ENCODE data around the gene GRHL1. TPM values are rescaled to one million over a fixed set of nuclear protein-coding genes. Genes with fewer than 3 reads are reported as not detected.
A peak's percentile ranks its signal among the peaks of the same experiment; 100 is the strongest.

The GRHL1 gene
- total RNA-seq, 1 experiment from 2014 or later, result 2.5 TPM

DNA sequence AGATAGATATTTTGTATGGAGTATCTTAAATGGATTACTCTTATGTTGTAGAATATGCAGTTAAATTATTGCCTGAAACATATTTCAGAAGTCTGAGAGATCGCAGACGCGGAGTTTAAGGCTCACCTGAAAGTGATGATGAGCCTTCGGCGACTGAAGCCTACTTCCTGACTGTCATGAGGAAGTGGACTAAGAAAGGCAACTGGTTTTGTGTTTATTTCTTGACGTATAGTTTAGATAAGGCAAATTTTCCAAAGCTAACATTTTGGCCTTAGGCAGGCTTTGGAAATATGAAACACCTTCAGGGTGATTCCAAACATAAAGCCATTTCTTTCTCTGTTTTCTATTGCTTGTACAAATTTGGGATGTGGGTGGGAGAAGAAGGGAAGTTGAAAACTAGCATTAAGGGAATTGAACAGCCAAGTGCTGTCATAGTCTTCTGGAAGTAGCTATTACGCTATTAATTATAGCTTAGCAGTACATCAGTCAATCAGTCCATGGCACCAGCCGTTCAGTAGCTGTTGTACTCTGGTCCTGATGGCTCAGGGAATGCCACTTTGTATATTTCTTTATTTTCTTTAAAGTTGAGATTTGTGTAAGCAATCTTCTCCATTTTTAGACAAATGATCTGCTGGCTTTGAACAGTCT, 1.5 kb downstream of the GRHL1 start:
- Histone ChIP-seq H3K14ac (ENCODE audit: insufficient read depth, low read length) (no peak overlapping the region), H3K23ac (ENCODE audit: insufficient read length, low read depth, low read length) (no peak overlapping the region), H2BK15ac (ENCODE audit: low read depth, low read length) (no peak overlapping the region), H3K56ac (ENCODE audit: insufficient read length, low read depth, low read length) (no peak overlapping the region), H2BK20ac (ENCODE audit: low read depth, low read length, poor library complexity, severe bottlenecking) (no peak overlapping the region), H2AFZ (ENCODE audit: low read length) (no peak overlapping the region), H3K4me1 (ENCODE audit: insufficient read depth, low read length) (no peaks in the 10 kb centered on the region), H3K79me2 (ENCODE audit: insufficient read depth, low read length) (no peaks in the 10 kb centered on the region), H4K20me1 (ENCODE audit: control insufficient read depth, insufficient read depth, insufficient read length) (no peaks in the 10 kb centered on the region), H3K4ac (ENCODE audit: low read depth, low read length) (no peak overlapping the region), H2AK5ac (ENCODE audit: insufficient read length, low read length) (no peak overlapping the region), H3K27me3 (ENCODE audit: insufficient read depth, low read length) (peaks cover 11% of the 10 kb centered on the region; the same call in 1 of the 2 replicates), H3K9ac (ENCODE audit: extremely low read depth, insufficient read length, low read length) (no peak overlapping the region), H4K91ac (ENCODE audit: insufficient read length, low read depth, low read length) (no peak overlapping the region), H3K27ac (ENCODE audit: insufficient read length, low read depth, low read length) (no peak overlapping the region), H3K79me1 (ENCODE audit: insufficient read depth, low read depth, low read length, poor library complexity, severe bottlenecking) (no peaks in the 10 kb centered on the region), H4K5ac (ENCODE audit: insufficient read length, low read depth, low read length) (no peak overlapping the region), H3T11ph (ENCODE audit: low read length) (no peak overlapping the region), H3K4me2 (ENCODE audit: insufficient read depth, insufficient read length, low read length) (no peak overlapping the region), H2BK12ac (ENCODE audit: insufficient read length, low read depth, low read length) (no peak overlapping the region), H3K18ac (ENCODE audit: insufficient read length, low read depth, low read length) (no peak overlapping the region), H2BK120ac (ENCODE audit: low read depth, low read length, poor library complexity, severe bottlenecking) (no peak overlapping the region), H3K9me3 (ENCODE audit: control insufficient read depth, low read depth, low read length) (no peaks in the 10 kb centered on the region), H2BK5ac (ENCODE audit: insufficient read length, low read length) (no peak overlapping the region), H4K8ac (replicated peaks; ENCODE audit: insufficient read length, low read depth, low read length) (no peak overlapping the region), H3K23me2 (ENCODE audit: insufficient read length, low read depth, low read length, poor library complexity, severe bottlenecking) (peaks cover 6% of the 10 kb centered on the region)
- no peaks in the 10 kb centered on the region for H3K9me3 Mint-ChIP-seq
- H3K27ac Mint-ChIP-seq, result no peak overlapping the region
- H3K4me3 Mint-ChIP-seq, result peak overlapping the region; percentile 72 to 83; a peak in 3 of 5 replicates
- TF ChIP-seq, protein P1, sequence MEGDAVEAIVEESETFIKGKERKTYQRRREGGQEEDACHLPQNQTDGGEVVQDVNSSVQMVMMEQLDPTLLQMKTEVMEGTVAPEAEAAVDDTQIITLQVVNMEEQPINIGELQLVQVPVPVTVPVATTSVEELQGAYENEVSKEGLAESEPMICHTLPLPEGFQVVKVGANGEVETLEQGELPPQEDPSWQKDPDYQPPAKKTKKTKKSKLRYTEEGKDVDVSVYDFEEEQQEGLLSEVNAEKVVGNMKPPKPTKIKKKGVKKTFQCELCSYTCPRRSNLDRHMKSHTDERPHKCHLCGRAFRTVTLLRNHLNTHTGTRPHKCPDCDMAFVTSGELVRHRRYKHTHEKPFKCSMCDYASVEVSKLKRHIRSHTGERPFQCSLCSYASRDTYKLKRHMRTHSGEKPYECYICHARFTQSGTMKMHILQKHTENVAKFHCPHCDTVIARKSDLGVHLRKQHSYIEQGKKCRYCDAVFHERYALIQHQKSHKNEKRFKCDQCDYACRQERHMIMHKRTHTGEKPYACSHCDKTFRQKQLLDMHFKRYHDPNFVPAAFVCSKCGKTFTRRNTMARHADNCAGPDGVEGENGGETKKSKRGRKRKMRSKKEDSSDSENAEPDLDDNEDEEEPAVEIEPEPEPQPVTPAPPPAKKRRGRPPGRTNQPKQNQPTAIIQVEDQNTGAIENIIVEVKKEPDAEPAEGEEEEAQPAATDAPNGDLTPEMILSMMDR (conservative IDR thresholded peaks at IDR 0.05), result no peak
- no CpG with 5 or more reads among the region's 8 CpGs for WGBS (ENCODE audit: extremely low coverage, insufficient read length, low lambda C conversion rate)
- H3K27me3 Mint-ChIP-seq (ENCODE audit: low read depth), result peaks cover 57% of the 10 kb centered on the region
- no peaks in the 10 kb centered on the region; a peak in 2 of 7 replicates for H3K36me3 Mint-ChIP-seq (ENCODE audit: insufficient read depth in 1 of 3, low read depth in 3 of 3)
- peaks cover 9 to 13% of the 10 kb centered on the region in 2 experiments for H3K4me1 Mint-ChIP-seq
- no peak for DNase-seq
